AG08396 (cell line): ENCODE data around the gene ZDHHC22.

Source experiments
- DNase-seq: peaks from one replicate; pipeline ENCODE4 v3.0.0; 2012; ENCODE audit warnings: low spot score, mixed read lengths

Gene ZDHHC22

DNA sequence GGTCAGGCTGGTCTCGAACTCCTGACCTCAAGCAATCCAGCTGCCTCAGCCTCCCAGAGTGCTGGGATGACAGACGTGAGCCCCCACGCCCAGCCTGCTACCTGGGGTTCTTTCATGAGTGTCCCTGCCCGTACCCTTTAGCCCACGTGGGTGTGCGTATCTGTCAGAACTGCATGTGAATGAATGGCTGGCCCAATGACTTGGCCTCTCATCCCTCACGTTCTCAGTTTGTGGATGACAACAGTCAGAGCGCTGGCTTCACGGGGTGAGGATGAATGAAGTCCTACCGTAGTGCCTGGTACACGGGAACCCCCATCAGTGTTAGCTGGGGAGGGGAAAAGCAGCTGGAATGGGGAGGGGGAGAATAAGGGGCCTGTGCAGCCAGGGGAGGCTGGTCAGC, 16.1 kb upstream of the ZDHHC22 start:
- no peak for DNase-seq

DNA sequence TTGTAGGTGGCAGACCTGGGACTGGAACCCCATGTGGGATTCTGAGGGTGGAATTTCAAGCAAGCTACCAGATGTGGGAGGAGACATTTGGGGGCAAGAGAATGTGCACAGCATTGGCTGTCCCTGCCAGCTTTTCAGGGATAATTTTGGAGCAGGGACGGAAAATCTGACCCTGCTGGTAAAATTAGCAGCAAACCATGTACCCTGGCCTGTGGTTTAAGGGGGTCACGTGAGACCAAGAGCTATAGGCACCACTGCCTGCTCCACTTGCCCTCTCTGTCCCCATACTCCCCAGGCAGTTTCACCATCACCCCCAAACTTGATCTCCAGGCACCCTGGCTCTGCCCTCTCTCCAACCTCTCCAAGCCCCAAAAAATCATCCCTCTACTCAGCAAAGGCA, 13.5 kb upstream of the ZDHHC22 start:
- DNase-seq, result no peak

DNA sequence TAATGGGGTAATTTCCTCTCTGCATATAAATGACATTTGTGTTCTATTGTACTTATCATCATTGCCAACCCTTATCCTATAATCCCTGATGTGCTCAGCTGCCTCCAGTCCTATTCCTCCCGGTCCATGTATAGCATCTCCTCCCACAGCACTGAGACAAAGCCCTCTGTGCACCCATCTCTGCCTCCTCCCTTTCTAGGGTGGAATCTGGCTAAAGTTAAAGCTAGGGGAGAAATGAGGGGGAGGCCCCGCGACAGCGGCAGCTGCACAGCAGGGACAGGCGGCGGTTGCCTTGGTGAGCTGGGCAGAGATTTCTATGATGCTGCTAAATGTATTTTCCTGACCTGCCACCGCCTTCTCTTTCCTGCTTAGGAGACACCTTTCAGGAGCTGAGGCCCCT, 12.8 kb upstream of the ZDHHC22 start:
- no peak for DNase-seq

DNA sequence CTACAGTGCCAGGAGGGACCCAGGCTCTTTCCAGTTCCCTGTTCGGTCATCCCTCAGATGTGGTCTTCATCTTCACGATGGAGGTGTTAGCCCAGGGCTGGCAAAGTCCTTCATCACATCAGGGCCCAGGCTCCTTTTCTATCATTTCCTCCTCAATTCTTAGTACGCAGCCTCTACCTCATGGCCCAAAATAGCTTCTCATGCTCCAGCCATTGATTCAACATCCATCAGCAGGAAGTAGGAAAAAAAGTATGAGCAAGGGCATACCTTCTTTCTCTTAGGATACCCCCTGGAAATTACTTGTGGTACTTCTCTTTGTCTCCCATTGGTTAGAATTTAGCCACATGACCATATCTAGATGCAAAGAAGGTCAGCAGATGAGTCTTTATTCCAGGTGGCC, 12.2 kb upstream of the ZDHHC22 start:
- DNase-seq, result no peak

DNA sequence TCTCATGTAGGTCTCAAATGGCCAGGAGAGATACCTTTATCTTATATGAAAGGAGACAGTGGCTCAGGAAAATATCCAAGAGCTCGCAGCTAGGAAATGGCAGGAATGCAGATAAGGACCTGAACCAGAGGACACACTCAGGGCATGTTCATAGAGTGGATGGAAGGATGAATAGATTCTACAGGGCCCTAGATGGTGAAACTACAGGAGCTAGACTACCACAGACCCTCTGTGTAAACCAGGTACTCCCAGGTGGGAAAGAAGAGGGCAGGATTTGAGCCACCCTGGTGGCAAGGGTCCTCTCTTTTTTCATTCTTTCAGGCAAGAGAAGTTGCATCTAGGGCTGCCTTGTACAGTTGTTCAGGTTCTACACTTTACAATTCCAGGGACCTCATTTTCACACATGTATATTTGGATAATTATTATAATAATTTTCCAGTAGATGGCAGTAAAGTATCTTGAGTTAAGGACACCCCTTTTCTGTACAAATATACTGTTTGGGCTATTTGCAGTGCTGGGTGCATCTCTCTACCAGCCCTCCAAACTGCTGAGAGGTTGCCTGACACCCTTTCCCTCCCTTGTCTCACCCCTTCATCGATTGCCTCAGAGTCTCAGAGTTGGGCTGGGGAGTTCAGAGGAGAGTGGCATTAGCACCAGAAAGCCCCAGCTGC, 10.5 kb upstream of the ZDHHC22 start:
- peak; percentile 46 for DNase-seq

DNA sequence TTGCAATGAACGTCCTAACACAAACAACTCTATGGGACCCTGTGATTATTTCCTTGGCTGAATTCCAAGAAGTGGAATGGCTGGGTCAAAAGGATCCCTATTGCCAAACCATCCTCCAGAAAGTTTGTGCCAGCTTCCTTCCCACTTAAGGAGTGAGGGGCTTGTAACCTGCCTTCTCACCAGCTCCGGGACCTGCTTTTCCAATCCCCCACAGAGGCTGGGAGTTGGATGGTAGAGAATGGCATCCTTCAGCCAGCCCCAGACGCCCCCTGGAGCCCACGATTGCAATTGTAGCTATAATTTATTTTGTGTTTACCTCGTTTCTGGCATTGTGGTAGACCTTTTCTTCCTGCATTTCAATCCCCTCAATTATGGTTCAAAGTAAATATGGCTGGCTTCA, 9.7 kb upstream of the ZDHHC22 start:
- DNase-seq, result no peak

DNA sequence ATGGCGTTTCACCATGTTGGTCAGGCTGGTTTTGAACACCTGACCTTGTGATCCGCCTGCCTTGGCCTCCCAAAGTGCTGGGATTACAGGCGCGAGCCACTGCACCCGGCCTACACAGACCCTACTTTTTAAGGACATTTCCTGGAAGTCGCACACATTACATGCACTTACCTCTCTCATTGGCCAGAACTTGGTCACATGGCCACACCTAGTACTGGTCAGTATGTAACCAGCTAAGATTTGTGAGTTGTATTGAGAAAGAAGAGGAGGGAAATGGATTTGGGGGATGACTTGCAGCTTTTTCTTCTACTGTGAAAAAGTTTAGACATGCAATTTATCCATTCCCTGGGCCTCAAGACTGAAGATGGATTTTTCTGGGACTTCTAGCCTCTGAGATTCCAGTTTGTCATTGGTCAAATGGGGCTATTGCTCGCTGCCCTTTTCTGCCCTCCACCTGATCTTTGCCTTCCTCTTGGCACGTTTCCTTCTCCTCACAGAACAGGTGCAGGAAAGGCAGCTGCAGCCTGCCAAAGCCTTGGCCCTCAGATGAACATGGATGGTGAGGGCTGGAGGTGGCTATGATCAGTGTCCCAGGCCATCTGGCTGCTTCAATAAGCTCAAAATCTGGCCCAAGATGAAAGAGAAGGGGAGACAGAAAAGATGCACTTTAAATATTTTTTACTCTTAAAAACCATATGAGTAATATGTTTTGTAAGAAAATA, 7.1 kb upstream of the ZDHHC22 start:
- no peak for DNase-seq

DNA sequence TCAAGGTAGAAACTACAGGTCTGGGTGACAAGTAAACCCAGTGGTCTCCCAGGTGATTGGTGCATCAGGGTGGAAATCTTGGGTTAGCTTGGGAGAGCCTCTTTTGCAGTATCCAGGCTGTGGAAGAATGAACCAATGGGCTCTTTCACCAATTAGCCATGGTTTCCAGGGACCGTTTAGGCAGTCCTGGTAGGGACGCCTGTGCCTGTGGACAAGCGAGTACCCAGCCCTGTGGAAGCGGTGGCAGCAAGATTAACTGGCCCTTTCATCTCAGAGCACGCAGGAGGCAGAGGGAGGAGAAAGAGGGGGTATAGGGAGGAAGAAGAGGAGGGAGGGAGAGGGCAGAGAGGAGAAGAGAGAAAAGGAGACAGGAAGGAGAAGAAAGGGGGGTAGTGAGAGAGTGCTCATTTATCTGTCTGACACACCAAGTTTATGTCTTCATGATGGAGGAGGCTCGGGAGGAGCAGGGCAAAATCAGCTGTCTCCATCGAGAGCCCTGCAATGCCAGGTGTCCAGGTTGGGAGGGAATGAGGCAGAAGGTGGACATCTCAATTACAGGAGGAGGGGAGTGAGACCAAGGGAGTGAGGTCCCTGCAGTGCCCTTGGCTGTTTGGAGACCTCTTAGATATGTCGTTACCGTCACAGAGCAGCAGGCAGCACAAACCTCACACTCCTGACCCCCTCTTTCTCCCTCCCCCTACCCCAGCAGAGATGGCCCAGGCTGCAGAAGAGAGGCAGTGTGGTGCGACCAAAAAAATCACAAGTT, 4.6 kb upstream of the ZDHHC22 start:
- DNase-seq, result no peak

DNA sequence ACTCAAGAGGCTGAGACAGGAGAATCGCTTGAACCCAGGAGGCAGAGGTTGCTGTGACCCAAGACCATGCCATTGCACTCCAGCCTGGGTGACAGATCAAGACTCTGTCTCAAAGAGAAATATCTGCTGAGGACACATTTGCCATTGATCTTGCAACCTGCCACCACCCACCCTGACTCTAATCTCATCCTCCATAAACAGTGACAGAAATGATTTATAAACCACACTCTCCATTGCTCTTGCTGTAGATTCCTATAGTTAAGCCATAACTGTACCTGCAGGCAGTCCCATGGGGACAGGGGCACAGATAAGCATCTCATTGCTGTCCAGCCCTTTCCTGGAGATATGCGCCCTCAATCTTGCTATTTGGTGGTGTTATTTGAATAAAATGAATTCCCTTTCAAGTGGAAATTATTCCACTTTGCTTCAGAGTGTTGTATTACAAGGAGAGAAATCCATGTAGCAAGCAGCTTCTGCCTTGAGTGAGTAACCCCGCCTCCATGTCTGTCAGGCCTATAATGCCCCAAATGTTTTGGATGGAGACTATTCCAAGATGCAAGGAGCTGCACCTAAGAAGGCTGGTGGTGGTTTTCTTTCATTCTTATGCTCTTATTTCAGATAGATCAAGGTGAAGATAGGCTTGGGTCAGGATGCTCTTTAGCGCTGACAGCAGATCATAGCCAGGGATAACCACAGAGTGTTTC, 3.0 kb upstream of the ZDHHC22 start:
- DNase-seq, result no peak

DNA sequence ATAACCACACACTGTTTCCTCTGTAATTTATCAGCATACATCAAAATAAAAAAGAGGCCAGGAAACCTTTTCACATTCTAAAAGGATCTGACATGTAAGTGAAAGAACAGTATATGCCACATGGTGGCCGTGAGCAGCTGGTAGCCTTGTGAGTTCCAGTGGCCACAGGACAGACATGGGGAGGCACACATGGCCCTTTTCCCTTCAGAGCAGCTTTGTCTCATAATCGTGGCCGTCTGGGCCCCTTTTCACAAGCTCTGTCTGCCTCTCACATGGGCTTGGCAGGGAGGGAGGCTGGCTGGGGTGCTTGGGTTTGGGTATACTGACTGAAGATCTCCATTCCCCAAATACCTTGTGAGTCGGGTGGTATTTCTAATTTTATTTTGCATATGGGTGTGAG, 1.5 kb upstream of the ZDHHC22 start:
- DNase-seq, result no peak

DNA sequence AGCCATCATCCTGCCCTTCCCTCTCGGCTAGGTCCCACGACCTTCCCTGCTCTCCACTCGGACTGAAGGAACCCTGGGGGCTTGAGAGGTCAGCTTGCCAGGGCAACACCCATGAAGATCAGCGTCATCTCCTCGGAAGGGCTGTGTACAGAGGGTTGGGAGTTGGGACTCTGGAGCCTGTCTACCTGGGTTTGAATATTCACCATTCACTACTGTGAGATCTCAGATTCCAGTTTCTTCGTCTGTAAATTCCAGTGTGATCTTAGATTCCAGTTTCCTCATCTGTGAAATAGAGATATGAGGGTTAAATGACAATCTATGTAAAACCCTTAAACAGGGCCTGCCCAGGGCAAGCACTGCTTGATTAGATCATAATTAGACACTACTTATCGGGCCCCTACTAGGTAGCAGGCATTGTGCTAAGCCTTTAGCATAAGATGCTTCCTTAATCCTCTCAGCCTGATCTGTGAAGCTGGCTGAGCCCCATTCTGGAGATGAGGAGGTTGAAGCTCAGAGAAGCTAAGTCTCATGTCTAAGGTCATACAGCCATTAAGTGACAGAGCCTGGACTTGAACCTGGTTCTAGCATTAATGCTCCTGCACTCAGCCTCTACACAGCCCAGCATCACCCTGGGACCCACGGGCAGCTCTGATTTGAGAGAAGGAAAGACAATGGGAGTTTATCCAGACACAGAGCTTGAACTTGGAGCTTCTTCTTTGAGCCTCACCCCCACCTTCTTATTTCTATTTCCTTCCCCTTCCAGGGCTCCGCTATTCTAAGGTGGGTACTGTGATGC, 612 bp upstream of the ZDHHC22 start:
- DNase-seq, result no peak

DNA sequence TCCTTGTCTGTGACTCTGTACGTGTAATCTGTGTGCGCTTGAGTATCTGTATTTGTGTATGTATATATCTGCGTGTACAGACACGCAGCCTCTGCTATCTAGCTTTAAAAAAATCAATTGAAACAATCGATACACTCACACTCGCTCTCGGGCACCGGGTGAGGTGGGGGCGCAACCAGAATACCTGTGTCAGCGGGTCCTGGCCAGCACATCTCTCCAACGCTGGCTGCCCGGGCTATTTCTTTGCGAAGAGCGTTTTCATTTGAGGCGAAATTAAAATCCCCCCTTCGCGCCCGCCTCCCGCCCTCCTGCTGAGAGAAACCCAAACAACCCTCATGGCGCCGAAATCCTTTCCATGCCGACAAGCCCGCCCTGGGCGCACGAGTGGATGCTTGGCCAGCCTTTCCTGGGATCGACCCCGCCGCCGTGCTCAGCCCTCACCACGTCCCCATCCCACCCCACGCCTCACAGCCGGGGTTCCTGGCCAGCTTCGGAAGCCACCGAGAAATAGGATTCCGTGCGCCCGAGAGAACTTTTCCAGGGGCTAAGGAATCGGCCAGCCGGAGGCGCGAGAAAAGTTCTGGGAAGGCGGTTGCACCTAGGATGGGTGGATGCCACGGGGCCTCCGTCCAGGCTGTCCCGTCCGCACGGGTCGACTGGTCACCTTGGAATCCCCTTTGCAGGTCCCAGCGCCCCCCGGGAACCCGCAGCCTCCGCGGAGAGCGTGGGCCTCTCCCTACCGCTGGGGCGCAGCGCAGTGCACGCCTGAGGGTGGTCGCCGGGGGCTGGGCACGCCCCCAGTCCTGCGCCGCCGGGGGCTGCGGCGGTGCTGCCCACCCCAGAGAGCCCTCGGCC, 1.0 kb downstream of the ZDHHC22 start:
- DNase-seq, result no peak

DNA sequence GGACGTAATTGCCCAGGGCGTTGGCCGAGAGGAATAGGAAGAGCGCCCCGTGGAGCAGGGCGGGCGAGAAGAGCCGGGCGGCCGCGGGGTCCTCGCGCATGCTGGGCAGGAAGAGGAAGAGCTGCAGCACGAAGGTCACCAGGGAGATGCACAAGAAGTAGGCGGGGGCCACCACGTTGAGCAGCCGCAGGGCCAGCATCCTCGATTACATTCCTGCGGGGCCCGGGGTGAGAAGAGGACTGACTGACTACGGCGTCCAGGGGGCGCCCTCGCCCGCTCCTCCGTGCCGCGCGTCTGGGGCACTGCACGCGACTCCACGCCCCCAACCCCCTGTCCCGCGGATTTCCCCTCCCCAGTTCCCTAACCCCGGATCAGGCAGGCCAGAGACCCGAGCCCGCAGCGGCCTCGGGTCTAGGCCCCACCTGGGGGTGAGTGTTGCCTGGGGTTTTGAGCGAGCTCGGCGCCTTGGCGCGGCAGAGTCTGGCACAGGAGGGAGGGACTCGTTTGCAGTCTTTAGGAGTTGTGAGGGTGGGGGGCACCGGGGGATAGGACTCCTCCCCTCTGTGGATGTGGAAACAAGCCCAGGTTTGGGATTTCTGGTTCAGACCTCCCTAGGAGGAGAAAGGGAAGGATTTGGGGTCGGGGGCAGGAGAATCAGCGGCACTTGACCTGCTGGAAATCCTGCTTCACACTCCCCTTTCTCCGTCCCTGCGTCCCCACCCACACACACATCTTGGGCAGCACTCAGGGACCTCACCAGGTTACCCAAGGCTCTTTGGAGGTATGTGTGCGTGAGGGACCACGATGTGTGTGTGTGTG, 1.8 kb downstream of the ZDHHC22 start:
- peak; percentile 77 for DNase-seq

DNA sequence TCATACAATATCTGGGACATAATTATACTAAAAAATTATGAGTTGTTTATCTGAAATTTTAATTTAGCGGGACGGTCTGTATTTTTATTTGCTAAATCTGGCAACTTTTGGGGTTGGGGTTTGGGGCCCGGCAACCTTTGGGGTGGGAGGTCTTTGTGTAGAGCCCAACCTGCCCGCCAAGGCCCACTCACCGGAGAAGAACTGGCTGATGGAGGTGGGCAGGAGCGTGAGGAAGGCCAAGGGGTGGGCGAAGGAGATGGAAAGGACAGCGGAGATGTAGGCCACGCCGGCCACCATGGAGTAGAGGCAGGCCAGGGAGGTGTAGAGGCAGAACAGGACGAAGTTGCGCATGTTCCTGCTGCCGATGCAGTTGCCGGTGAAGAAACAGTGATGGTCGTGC, 2.6 kb downstream of the ZDHHC22 start:
- DNase-seq, result no peak

DNA sequence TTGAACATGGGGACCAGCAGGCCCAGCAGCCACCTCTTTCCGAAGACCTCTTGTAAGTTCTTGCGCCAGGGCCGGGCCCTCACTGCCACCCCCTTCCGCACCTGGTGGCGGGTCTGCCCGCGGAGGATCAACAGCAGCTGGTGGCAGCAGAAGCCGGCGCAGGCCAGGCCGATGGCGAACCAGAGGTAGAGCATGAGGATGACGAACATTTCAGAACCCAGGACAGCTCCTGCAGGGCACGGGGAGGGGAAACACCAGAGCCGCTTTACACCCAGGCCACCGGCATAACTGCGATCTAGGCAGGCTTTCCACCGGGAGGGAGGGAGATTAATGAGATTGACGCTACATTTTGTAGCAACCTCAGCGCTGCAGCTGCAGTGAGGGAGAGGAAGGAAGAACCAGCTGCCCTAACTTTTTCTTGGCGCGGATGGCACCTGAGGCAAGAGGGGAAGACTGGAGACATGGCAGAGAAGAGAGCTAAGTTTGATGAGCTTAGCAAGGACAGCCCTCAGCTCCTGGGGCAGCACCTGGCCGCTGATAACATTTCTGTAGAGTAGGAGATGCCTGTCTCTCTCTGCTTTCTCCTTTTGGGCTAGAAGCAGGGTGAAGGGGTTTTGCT, 7.8 kb downstream of the ZDHHC22 start:
- DNase-seq, result peak; percentile 80

DNA sequence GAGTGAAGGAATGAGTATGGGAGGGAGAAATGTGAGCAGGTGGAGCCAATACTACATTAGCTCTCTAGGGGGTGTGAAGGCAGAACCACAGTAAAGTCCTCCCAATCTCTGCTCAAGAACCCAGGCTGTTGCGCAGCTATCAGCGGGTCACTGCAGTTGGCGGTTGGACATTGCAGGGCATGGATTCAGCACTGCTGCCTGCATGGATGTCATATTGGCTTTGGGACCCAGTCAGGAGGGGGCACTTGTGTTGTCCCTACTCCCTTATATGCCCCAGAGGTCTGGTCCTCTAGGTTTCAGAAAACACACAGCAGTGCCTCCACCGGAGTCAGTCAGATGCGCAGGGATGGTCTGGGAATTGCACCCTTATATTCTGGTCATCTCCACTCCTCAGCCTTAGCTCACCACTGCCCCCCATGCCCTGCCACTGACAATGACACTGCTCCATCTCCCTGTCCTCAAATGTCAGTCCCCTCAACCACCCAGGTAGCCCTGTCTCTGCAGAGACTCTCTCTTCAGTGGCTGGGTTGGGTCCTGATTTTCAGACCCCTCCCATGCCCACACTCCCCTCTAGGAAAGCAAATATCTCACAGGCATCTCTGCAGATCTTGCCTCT, 9.6 kb downstream of the ZDHHC22 start:
- DNase-seq, result no peak

DNA sequence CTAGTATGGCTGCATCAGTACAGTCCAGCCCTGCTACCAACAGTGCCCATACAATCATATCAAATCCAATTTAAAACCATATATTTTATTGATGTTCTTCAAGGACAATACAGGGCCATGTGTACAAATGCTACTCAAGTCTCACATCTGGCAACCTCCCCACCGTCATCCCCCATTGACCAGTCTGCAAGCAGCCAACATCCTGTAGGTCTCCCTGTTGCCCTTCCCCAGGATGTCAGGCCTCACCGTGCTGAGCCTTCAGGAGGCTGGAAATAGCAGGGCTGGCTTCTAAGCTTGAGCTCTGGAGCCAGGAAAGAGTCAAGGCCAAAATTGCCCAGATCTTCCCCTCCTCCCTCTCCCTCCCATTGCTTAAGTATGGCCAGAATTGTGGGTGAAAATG, 10.4 kb downstream of the ZDHHC22 start:
- no peak for DNase-seq

DNA sequence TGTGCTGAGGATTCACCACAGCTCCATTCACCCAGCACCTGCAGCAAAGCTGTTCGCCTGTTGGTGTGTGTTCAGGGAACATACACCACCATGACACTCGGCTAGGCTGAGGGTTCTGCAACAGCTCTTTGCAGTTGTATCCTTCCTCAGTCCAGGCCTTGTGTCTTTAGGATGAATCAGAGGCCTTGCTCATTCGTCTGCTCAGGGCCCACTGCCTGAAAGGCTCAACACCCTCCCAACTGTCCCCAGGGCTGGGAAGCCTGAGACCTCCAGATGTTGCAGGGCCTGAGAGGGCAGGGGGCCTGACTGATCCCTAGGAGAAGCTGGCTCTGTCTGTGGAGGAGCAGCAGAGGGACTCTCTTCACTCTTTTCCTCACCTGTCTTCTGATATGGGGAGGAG, 11.2 kb downstream of the ZDHHC22 start:
- no peak for DNase-seq

DNA sequence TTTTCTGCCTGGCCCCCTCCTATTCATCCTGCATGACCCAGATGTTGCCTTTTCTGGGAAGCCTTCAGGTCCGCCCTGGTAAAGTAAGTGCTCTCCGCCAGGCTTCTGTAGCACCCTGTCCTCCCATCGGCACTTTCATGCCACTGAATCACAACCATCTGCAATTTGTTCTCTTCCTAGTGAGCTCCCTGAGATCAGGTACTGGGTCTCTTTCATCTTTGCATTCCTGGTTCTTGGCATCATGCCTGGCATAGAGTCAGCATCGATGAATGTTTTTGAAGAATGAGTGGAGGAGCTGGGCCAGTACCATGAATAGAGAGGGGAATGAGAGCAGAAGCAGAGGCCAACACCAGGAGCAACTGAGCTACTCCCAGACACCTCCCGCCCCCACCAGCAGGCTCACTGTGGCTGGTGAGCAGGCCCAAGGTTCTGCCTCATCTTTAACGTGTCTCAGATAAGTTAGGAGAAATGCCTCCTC, 13.1 kb downstream of the ZDHHC22 start:
- DNase-seq, result no peak
